ENCODE data around the gene TACO1.

GRCh38 chr17:63568563-63568962 is 32.1 kb upstream of the TACO1 start:
- TF ChIP-seq CTCF (IDR thresholded peaks at IDR 0.05) (no peak), POLR2A (IDR thresholded peaks at IDR 0.05) (no peak), EP300 (IDR thresholded peaks at IDR 0.05) (no peak)

Measured in sigmoid colon (tissue), 4 donors.